ENCODE data around the gene FSTL1.

The FSTL1 gene

DNA sequence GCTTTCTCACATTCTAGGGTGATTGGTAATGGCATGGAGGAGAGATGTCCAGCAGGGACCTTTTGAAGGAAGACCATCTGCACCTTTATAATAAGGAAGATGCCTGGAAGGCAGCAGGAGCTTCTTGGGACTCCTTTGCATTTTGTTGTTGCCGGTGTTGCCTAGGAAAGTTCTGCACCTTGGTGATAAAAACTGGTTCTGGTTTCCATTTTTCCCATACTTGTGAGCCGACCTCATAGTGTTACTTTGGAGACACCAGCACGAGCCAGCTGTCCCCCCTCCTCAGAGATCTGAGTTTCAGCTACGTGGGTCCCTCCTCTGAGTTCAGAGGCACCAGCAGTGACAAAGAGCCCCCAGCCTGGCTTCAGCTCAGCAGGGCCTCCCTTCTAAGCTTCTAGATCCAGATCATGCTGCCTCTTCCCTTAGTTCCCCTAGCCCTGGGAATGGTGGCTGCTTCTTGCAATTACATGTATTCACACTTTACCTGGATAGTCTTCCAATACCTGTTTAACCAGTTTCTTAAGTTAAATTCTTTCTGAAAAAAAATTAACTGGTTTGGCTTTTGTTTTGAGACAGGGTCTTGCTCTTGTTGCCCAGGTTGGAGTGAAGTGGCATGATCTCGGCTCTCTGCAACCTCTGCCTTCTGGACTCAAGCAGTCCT lies 18.0 kb upstream of the FSTL1 start:
- in situ Hi-C loops (cut with HindIII; ENCODE audit: low sequenced_read_pairs): no loop called here

DNA sequence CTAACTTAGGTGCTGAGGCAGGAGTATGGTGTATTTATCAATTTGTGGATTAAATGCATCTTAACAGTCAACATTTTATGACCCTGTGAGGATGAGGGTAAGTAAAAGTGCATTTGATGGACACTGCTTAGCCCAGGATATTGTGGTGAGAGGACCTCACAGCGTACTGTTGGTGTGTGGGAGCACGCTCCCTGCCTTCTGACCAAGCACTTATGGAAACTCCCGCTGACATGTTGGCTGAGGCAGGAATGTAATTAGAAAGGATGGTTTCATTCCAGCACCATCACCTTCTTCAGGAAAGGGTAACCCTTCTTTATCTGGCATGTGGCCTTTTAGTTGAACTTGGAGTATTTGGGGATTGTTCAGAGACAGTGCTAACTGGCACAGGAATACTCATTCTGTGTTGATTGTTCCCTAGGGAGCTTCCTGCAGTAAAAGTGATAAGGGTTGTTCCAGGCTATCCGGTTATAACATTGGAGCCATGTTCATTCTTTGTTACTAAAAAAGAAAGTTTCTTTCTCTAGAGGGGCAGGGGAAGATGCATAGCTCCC lies 11.7 kb upstream of the FSTL1 start:
- in situ Hi-C loops (cut with HindIII; ENCODE audit: low sequenced_read_pairs): no loop called here

GRCh38 chr3:120461416-120461815 lies 10.6 kb upstream of the FSTL1 start:
- in situ Hi-C loops (cut with HindIII; ENCODE audit: low sequenced_read_pairs): no loop called here

- in situ Hi-C loops (cut with HindIII; ENCODE audit: low sequenced_read_pairs): no loop called here
These were observed 10.1 kb upstream of the FSTL1 start for GRCh38 chr3:120460862-120461261.

GRCh38 chr3:120460181-120460790 lies 9.5 kb upstream of the FSTL1 start:
- in situ Hi-C loops (cut with HindIII; ENCODE audit: low sequenced_read_pairs): no loop called here

- in situ Hi-C loops (cut with HindIII; ENCODE audit: low sequenced_read_pairs): no loop called here
These were observed 8.4 kb upstream of the FSTL1 start for GRCh38 chr3:120459196-120459595.

DNA sequence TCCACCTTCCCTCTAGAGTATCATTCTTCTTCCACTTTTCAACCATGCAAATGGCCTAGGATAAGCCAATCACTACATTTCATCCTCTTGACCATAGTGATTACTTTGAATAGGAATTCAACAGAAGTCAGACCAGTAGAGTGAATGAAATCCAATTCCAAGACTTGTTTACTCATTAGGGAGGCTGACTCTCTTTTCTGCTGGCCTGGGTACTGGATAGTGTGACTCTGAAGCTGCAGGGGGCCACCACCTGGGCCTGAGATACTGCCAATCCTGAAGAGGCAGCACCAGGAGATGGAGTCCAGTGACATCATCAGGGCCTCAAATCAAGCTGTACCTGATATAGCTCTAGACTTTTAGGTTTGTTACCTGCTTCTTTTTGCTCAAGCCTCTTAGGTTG lies 7.0 kb upstream of the FSTL1 start:
- in situ Hi-C loops (cut with HindIII; ENCODE audit: low sequenced_read_pairs): no loop called here

- in situ Hi-C loops (cut with HindIII; ENCODE audit: low sequenced_read_pairs): no loop called here
These were observed 3.4 kb upstream of the FSTL1 start for GRCh38 chr3:120454076-120454689.

GRCh38 chr3:120452816-120453215 lies 2.0 kb upstream of the FSTL1 start:
- in situ Hi-C loops (cut with HindIII; ENCODE audit: low sequenced_read_pairs): no loop called here

DNA sequence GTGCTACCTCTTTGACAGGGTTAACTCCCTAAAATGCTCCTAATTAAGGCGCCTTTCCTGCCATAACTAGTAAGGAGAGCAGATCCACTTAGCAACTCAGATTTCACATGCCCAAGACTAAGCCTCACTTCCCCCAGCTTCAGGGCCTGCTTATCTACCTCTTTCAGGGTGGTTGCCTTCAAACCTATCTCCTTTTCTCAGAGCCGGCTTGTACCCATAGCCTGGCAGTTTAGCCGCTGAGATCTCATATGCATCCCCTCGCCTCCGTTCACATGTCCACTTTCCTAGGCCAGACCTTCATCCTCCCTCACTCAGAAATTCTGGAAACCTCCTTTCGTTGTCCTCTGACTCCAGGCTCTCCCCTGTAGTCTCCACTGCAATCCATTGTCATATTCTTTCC lies 1.0 kb upstream of the FSTL1 start:
- in situ Hi-C loops (cut with HindIII; ENCODE audit: low sequenced_read_pairs): no loop called here

GRCh38 chr3:120451272-120451761 lies 525 bp upstream of the FSTL1 start:
- in situ Hi-C loops (cut with HindIII; ENCODE audit: low sequenced_read_pairs): no loop called here

DNA sequence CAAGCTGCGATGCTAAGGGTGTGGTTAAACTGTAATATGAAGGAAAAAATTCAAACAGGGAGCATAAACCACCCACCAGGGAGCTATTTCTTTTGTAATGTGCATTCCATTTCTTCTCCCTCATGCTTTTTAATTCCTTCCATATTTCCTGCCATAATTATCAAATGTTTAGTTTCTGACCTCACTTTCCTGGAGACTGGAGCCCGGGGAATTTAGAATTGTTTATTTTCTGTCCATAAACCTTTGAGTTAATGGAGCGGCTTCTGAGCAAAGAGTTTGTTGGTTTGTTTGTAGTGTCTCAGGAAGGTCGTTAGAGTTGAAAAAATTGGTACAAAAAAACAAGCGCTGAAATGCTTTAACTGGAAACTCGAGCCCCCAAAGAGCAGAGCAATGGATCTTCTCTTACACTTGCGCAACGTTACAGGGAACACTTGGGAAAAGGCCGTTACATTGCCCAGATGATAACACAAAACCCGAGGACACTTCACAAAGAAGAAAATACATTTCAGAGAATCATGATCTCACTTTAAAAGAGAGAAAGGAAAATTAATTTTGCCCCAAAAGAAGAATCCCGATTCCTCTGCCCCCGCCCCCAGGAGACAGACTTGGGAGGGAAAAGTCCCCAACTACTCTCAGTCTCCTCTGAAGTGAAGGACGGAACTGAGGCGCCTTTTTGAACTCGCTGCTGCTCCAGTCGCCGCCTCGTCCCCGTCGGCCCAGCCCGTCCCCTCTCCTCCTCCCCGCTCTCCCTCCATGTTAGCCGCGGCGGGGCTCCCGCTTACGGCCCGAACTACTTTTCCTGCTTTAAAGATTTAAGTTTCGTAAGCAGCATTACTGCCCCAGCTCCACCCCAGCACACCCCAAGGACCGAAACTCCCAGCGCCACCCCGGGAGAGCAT lies 842 bp downstream of the FSTL1 start:
- in situ Hi-C loops (cut with HindIII; ENCODE audit: low sequenced_read_pairs): no loop called here

DNA sequence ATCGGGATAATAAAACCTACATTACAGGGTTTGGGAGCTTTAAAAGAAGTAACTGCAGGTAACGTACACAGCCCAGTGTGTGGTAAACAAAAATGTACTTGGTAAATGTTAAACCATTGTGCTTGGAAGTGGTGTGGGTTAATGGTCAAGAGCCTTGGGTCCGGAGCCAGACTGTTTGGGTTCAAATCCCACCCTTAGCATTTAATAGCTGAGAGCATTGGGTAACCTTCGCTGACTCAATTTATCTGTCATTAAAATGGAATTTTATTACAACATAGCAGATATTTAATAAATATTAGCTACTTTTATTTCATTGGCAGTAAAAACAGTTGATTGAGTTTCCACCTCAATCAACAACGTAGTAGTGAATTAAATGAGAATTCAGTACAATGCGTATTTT lies 1.5 kb downstream of the FSTL1 start:
- in situ Hi-C loops (cut with HindIII; ENCODE audit: low sequenced_read_pairs): no loop called here

DNA sequence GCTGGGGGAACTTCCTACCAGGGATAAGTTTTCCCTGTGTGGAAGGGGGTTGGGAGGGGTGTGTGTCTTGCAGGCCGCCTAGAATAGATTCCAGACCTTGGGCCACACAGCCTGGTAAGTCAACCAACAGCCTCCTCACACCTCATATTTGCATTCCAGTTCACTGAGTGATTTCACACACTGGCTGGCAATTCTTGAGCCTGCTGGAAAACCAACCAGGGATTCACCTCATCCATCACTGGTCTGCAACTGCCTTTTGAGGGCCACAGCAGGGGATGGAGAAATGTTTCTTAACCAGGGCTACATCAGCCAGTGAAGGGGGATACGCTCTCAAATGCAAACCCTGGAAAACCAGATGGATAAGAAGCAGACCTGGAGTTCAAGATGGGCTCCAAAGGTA lies 2.0 kb downstream of the FSTL1 start:
- in situ Hi-C loops (cut with HindIII; ENCODE audit: low sequenced_read_pairs): no loop called here

GRCh38 chr3:120446891-120447668 lies 3.7 kb downstream of the FSTL1 start:
- in situ Hi-C loops (cut with HindIII; ENCODE audit: low sequenced_read_pairs): no loop called here

- in situ Hi-C loops (cut with HindIII; ENCODE audit: low sequenced_read_pairs): no loop called here
These were observed 5.1 kb downstream of the FSTL1 start for GRCh38 chr3:120445654-120446053.

GRCh38 chr3:120443626-120444123 lies 7.1 kb downstream of the FSTL1 start:
- in situ Hi-C loops (cut with HindIII; ENCODE audit: low sequenced_read_pairs): no loop called here

DNA sequence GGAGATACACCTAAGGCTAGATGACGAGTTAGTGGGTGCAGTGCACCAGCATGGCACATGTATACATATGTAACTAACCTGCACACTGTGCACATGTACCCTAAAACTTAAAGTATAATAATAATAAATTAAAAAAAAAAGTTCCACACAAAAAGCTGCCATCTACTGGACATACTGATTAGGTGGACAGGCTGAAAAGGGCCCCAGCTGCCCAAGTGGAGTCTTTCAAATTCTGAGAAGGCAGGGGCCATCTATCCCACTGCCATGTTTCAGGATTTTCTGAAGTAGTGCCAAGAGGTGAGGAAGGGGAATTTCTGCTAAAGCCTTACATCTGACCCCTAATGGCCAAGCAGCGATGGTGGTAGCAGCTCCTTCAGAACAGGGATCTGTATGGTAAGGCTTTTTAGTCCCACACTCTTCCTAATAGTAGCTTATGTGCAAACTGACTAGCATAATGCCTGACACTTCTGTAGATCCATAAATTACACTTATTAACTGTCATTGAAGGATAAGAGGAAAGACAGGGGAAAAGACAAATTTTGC lies 7.7 kb downstream of the FSTL1 start:
- in situ Hi-C loops (cut with HindIII; ENCODE audit: low sequenced_read_pairs): no loop called here

- in situ Hi-C loops (cut with HindIII; ENCODE audit: low sequenced_read_pairs): no loop called here
These were observed 9.0 kb downstream of the FSTL1 start for GRCh38 chr3:120441776-120442175.

DNA sequence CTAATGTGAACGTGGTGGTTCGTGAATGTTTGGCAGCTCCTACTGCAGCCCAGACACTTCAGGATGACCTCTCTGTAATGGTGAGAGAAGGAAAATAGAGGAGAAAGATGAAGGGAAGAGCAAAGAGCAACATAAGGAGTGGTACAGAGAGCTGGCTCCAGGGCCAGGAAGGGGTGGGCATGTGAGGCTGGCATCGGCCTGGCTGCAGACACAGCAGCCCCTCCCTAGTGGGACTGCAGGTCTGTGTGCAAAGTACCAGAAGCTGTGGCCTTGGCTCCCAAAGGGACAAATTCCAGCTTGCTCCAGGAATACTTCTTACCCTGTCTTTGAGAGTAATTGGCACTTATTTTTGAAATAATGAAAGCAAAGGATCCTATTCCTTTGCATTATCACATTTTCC lies 10.0 kb downstream of the FSTL1 start:
- in situ Hi-C loops (cut with HindIII; ENCODE audit: low sequenced_read_pairs): no loop called here

All from DLD1 (cell line).